DMS 273 treated with DMSO at 0.1 percent for 48 hours (cell line): Measurements from ENCODE around the gene BRF1.

Experiments
- DNase-seq: peaks from one replicate; lab custom pipeline; 2025; lab: John Stamatoyannopoulos, UW

BRF1 gene

GRCh38 chr14:105210266-105211025 lies 90.4 kb downstream of the BRF1 start:
- DNase-seq = no peak

- no peak for DNase-seq
These were observed 91.2 kb downstream of the BRF1 start for GRCh38 chr14:105209646-105210045.

- no peak for DNase-seq
These were observed 91.7 kb downstream of the BRF1 start for GRCh38 chr14:105209091-105209490.

GRCh38 chr14:105208738-105209075 lies 92.1 kb downstream of the BRF1 start:
- no peak for DNase-seq

GRCh38 chr14:105207996-105208737 lies 92.6 kb downstream of the BRF1 start:
- DNase-seq = no peak

GRCh38 chr14:105207460-105207901 lies 93.3 kb downstream of the BRF1 start:
- DNase-seq = no peak

GRCh38 chr14:105206873-105207272 lies 93.9 kb downstream of the BRF1 start:
- DNase-seq = no peak

- DNase-seq = peak; percentile 33
These were observed 95.1 kb downstream of the BRF1 start for GRCh38 chr14:105205673-105206208.

GRCh38 chr14:105204931-105205672 lies 95.7 kb downstream of the BRF1 start:
- DNase-seq = no peak

- DNase-seq = no peak
These were observed 96.4 kb downstream of the BRF1 start for GRCh38 chr14:105204206-105204930.

GRCh38 chr14:105203701-105204100 lies 97.1 kb downstream of the BRF1 start:
- DNase-seq = no peak

- DNase-seq = peak; percentile 11
These were observed 97.7 kb downstream of the BRF1 start for GRCh38 chr14:105203057-105203531.

- no peak for DNase-seq
These were observed 98.8 kb downstream of the BRF1 start for GRCh38 chr14:105201925-105202513.

GRCh38 chr14:105201156-105201924 lies 99.5 kb downstream of the BRF1 start:
- no peak for DNase-seq

- DNase-seq = no peak
These were observed 100.2 kb downstream of the BRF1 start for GRCh38 chr14:105200641-105201040.

- DNase-seq = no peak
These were observed 100.7 kb downstream of the BRF1 start for GRCh38 chr14:105200074-105200473.

- DNase-seq = no peak
These were observed 101.7 kb downstream of the BRF1 start for GRCh38 chr14:105199093-105199492.

- no peak for DNase-seq
These were observed 102.2 kb downstream of the BRF1 start for GRCh38 chr14:105198588-105198987.

GRCh38 chr14:105197211-105197641 lies 103.6 kb downstream of the BRF1 start:
- no peak for DNase-seq

- no peak for DNase-seq
These were observed 104.4 kb downstream of the BRF1 start for GRCh38 chr14:105196265-105196960.
